Fibroblast of skin of scalp (primary cell): ENCODE results near the gene SLC10A2.

ENCODE experiments used
- DNase-seq: peaks from one replicate; pipeline ENCODE4 v3.0.0-alpha.2; 2013

Gene SLC10A2

DNA sequence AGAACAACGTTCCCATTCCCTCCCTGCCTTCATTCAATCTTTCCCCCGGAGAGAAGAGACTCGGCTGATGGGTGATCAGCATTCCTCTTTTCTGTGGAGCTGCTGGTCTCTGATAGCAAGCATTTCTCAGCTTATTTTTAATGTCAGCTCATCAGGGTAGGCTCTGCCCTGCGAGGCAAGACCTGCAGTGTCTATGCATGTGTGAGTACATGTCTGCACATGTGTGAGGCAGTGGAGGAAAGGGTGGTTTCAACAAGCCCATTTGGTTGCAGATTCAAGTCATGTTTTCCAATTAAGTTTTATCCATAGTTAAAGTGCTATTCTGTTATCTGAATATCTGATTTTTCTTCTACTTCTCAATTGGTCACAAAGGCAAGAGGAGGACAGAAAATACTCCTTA lies 19.5 kb downstream of the SLC10A2 start:
- no peak for DNase-seq

DNA sequence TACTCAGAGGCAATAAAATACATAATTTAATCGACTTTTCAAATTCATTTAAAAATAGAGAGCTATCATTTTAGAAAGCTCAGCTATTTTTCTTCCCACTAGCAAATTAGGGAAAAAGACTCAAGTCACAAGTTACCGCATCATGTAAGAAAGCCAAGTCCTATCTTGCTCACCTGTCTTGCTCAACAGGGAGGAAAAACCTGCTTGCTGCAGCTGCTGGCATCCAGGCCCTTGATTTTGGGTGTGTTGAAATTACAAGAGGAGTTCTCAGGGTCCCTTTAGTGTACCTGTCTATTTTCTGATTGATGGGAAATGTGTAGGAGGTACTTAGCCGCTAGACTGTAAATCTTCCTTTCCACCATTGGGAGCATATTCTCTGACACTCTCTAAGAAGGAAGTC lies 22.2 kb downstream of the SLC10A2 start:
- no peak for DNase-seq

DNA sequence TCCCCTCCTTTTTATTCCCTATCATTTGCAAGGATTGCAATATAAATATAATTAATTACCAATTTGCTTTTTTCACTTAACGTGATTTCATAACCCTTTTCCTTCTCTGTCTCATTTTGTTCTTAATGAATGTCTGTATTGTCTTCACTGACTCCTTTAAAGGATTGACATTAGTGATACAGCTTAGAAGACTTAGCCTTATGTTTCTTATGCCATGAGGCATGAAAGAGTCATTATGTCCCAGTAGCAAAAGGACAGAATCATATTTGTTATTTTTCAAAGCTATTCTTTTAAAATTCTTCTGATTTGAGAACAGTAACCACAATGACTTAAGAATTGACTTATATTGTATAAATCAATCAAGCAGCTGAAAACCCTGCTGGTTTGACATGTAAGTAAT lies 26.2 kb downstream of the SLC10A2 start:
- no peak for DNase-seq

DNA sequence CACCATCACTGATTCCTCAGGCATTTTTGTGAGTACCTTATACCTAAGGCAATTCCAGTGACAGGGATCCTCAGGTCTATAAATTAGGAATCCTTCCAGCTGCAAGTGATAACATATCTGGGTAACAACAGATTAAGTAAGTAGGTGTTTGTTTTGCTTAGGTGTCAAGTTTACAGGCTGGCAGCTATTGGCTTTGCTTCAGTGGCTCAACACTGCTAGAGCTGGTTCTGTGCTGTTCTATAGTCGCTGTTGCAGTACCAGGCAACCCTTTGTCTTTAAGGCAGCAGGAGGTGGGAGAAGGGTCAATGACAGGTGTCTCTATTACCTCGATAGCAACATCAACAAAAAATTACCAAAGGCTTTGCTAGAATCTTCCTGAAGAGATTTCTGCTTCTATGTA lies 27.0 kb downstream of the SLC10A2 start:
- DNase-seq, result no peak

DNA sequence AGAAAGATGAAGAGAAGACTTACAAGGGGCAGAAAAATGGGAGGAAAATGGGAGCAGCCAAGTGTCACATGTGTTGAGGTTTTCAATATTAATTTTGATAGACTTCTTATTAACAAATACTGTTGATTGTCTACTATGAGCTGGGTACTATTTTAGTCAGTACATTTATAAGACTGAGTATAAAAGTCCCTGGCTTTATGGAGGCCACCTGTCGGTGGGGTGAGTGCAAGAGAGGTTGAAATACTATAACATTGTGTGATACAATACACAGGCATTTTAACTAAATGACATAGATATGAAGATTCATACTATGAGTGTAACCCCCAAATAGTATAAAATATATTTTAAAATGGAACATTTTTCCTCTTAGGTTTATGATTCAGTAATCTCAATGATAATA lies 29.9 kb downstream of the SLC10A2 start:
- no peak for DNase-seq

DNA sequence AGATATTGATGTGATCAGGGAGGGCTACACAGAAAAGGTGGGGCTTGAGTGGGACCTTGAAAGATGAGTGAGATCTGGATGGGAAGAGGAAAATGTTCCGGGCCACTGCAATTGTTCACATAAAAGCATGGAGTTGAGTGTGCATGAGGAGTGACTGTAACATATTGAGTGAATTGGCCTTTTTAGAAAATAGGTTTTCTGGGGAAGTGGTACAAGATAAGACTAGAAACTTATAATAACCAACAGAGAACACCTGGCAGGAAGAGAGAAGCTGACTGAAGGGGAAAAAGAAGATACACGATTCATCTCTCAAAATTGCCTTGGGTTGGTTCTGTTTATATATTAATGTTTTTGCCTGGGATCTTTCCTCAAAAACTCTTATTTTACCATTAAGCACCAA lies 32.2 kb downstream of the SLC10A2 start:
- DNase-seq, result no peak

DNA sequence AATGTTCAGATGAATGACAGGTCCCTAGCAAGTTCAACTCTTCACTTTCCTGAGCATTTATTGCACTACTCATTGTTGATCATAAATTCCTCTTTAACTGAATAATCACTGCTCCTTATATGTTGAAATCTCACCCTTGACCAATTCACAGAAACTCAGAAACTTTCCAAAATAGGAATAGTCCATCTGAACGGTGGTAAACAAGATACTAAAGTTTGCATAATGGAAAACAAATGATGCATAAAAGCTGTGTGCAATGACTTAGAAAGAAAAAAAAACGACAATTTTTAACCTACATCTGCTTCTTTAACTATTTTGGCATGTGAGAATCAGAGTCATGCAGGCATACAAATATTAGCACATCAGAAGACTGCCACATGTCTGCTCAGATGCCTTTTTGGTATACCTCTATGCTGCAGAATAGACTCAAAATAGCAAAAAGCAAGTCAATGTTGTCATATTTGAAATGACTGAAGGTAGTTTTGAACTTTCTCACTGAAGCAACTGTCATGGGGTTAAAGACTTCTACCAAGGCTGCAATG lies 34.8 kb downstream of the SLC10A2 start:
- no peak for DNase-seq

DNA sequence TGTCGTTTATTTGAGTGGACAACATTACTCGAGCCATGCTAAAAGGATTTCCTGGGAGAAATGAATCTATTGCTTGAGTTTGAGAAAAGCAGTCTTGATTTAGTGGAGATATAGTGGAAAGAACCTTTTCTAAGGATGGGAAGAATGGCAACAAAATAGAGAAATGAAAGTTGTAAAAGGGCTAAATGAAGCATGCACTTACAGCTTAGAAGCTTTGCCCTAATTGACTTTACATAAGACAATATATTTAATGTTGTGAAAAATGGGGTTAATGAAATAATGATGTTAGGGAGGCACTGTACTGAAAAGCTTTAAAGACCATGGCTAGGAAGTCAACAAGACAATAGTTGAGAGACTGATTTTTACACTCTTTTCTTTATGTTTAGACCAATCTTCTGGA lies 35.4 kb downstream of the SLC10A2 start:
- no peak for DNase-seq

DNA sequence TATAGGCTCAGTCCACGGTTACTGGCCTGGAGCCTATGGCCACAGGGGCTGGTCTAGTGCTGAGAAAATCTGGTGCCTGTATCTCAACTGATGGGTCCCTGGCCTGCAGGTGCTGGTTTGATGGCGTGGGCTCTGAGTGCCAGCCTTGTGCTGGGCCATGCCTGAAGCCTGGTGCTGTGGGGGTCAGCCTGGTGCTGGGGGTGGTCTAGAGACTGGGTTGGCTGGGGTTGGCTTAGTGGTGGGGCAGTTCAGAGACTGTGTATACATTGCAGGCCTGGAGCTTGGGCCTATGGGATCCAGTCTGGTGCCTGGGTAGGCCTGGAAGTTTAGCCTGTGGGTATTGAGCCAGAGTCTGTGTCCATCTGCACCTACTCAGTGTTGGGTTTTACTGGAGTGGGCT lies 36.4 kb downstream of the SLC10A2 start:
- no peak for DNase-seq

DNA sequence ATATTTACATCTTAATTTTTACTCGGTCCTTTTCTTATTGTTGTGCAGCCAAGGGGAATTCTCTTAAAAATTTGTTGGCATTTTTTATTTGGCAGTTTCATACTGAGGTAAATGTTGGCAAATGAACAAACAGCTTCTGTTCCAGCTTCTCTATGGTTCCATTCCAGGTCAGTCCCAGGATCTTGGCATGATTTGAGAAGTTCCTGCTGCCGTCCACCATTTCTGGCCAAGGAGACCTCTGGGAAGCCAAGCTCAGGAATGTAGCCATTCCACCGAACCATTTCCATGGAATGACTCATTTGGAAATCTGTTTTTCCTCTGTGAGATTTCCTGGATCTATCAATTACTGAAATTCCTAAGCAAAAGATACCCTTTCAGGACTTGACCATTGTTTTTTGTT lies 43.9 kb downstream of the SLC10A2 start:
- DNase-seq, result peak; percentile 12

DNA sequence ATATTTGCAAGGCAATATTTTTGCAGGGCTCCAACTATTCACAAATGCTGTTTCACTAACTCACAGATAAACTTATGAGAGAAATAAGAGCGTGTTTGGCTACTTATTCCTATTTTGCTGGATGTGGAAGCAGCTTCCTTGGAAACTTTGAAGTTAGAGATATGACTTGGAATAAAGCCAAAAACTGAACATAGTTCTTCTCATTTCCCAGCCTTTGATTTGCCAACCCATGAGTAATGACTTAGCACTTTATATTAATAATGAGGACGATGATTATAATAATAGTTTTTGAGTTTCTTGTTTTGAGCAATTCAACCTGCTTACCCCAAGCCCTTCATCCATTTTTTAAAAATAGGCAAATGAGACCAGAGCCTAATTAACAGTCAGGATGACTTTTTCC lies 47.7 kb downstream of the SLC10A2 start:
- DNase-seq, result no peak

DNA sequence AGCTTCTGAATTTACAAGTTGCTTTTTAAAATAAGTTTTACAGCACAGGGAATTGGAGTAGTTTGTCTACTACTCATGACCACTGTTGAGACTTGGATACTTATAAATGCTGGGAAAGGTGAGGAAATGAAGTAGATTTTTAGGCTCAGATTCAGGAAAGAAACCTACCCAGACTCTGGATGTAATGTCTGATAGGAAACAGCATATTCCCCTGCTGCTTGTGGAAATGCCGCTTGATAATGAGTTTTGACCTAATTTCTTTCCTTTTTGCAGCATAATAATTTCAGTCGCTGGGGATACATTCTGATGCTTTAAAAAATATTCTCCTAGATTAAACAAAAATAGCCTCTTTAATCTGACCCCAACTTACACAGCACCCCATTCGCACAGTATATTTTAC lies 53.6 kb downstream of the SLC10A2 start:
- no peak for DNase-seq

DNA sequence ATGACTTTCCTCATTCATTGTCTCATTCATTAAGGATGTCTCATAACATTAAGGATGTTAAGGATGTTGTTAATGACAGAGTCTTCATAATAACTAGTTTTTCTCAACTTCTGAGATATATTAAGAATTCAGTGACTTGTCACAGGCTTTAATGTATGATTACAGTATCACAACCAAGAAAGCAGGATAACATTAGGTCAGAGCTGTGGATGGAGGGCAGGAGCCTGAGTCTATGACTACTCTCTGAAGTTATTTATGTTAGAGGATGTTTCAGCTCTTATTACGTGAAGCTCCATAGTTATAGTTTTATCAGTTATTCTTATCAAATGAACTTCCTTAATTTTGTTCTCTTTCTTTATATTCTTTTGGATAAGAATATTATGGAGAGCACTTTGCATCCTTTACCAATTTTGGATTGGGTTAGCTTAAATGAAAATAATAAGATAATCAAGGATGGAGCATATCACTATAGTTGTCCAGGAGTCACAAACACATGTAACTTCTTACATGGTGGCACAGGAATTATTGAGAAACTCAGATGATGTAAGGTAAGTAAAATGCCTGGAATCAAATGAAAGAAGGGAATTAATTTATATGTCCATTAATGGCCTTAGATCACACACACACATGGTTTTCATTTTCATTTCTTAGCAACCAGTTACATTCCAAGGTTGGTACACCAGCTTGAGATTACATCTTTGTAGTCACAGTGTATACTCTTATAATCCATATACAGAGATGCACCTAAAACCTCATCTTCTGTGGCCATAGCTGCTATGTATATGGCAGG lies 57.0 kb downstream of the SLC10A2 start:
- peak; percentile 77 for DNase-seq

DNA sequence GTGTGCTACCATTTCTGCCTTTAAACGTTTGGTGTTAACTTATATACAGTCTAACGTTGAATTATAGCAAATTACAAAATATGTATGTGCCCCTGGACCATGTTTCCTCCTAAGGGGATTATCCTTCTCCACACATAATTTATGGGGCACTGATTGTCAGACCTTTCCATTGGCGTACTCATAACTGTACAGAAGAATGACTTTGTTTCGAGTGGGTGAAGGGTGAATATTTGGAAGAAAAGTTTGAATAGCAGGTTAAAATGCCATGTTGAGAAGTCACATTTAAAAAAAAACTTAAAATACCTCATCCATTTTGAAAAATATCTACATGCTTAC lies 58.8 kb downstream of the SLC10A2 start:
- no peak for DNase-seq

DNA sequence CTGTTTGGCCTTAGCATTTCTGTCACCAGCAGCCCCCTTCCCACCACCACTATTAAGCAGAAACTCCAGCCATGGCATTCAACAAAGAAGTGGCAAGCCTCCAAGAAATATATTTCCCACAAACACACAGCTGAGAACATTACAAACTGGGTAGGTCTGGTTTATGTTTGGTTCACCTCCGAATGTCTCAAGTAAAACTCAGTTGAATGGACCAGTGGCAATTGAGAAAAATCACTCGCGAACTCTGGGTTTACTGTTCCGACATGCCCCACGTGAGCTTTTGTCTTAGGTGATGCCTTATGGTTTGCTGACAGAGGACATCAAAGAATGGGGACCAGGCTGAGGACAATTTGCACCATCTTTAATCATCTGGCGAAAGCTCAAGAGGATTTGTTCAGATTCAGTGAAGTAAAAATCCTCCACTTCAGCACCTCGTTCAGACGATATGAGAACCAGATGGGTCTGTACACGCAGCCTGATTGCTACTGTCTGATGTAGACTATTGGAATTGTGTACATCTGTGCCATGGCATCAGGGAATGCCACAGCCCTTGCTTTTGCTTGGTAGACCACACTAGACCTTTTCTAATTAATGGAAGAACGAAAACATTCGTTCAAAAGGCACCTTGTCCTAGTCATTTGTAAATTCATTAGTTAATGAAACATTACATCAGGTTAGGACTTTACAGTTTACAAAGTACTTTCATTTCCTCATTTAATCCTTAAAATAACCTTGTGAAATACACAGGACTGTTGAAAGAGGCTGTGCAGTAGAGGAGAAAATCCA lies 59.4 kb downstream of the SLC10A2 start:
- peak; percentile 54 for DNase-seq

DNA sequence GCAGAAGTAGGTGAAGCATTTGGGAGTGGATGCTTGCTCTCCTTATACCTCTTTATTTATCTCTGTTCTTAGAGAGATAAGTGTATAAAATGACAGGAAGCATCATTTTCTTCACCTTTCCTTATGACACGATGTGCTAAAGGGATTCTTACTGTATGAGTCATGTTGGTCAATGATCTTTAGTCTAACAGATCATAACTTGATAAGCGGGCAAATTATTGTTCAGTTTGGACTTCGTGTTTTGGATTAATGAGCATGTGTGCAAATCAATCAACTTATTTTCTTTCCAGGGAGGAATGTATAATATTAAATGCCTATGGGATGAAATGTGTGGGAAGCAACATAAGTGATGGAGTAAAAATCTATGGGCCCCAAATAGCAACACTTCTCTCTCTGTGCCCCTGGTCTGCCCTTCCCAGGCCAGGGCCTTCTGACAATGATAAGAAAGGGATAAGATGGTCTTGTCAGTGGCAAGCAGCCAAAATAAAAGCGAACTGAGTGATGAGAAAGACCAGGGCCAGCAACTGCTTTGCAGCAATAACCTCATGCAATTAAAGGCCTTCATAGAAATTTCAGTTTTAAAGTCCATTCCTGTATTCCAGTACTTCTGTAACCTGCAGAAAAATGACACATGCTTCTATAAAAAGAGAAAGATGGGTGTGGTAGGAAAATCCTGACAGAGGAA lies 61.4 kb downstream of the SLC10A2 start:
- DNase-seq, result no peak

DNA sequence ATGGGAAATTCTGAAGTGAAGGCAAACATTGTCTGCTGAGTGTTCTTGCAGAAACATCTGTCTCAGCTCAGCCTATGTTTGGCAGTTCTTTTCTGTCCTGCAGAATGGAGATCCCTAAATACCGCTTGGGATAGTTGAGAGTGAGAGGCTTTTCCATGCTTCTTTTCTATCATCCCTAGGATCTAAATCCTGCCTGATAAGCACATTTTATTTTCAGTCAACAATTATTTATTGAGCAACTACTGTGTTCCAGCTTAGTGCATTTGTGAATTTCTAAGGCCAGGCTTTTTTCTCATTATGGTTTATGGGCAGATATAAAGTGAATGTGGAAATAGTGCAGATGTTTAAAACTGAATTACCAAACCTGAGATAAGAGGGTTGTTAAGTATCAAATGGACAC lies 62.6 kb downstream of the SLC10A2 start:
- no peak for DNase-seq

DNA sequence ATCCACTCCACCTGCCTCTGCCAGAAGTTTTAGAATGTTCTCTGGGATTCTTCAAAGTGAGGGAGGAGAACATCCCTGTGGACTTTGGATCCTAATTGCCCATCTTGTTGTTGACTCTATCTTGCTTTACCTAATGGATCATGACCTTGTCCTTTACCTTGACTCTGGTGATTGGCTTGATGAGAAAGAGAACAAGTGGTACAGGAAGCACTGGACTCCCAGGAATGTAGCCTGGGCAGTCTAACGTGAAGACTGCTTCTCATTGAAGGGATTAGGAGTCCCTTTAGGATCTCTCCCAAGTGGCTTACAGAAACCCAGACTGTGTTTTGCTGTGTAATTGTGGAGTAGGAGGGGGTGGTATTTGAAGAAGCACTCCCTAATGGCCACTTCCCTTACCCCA lies 63.9 kb downstream of the SLC10A2 start:
- DNase-seq, result no peak

DNA sequence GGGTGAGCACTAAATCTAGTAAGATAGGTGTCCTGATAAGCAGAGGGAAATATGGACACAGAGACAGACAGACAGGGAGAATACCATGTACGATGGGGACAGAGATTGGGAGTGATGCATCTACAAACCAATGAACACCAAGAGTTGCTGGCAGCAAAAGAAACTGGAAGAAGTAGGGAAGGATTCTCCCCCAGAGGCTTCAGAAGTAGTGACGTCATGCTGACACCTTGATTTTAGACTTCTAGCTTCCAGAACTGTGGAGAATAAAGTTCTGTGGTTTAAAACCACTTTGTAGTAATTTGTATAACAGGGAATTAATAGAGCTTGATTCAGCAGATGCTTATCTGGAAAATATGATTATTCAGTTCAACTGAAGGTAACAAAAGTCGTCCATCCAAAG lies 66.1 kb downstream of the SLC10A2 start:
- DNase-seq, result no peak

DNA sequence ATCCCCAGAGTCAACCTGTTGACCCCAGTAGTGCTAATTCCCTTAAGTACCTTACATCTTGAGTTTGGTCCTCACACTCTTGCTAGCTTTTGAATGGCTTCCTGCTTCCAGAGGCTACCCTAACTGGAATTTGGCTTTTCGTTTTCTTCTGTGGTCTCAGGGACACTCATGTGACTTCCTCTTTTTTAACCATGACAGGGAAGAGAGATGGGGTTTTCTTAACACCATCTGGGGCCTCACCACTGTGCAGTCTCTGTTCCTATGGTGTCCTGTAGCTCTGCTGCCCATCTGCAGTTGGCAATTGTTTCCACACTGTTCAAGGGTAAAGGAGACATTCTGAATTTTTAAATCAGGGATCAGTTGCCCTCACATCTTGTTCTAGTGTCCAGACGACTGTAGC lies 66.7 kb downstream of the SLC10A2 start:
- no peak for DNase-seq
